NCI-H748 (cell line): ENCODE data around the gene PTRH1.

Experiments
- DNase-seq: peaks from one replicate; lab custom pipeline; 2025; ENCODE audit not compliant: unreplicated experiment; lab: John Stamatoyannopoulos, UW

Gene PTRH1

GRCh38 chr9:127664678-127665507 lies 50.6 kb downstream of the PTRH1 start:
- no peak for DNase-seq

GRCh38 chr9:127664324-127664677 lies 51.2 kb downstream of the PTRH1 start:
- no peak for DNase-seq
